ENCODE measurements around the gene FAM110A. TPM values are rescaled to one million over a fixed set of nuclear protein-coding genes. Genes with fewer than 3 reads are reported as not detected.

The FAM110A gene
- total and polyA plus RNA-seq, 2 of the 8 experiments (the other 6 are each of a cell fraction or from before 2014, with no cell fraction given) = 10.1 to 10.9 TPM

- no peak overlapping the region for H2BK5ac ChIP-seq (ENCODE audit: low read depth, low read length)
- no peaks in the 10 kb centered on the region for H3K36me3 ChIP-seq (ENCODE audit: control insufficient read depth in 2 of 4, insufficient read depth in 4 of 4, low read length in 3 of 4)
- no peak overlapping the region for H3K9ac ChIP-seq (replicated peaks in 1 of 4; ENCODE audit: extremely low read depth in 1 of 4, low read depth in 3 of 4, low read length in 3 of 4)
- no peaks in the 10 kb centered on the region for H3K9me3 ChIP-seq (ENCODE audit: insufficient read depth in 2 of 2, low read depth in 1 of 2, low read length in 1 of 2)
- no peaks in the 10 kb centered on the region for H4K20me1 ChIP-seq (replicated peaks in 1 of 2; ENCODE audit: control insufficient read depth in 1 of 2, insufficient read depth in 2 of 2, low read length in 2 of 2)
- no peaks in the 10 kb centered on the region for H3K79me2 ChIP-seq (ENCODE audit: control insufficient read depth in 1 of 2, insufficient read depth in 2 of 2, low read length in 2 of 2)
- no peak overlapping the region for H2BK15ac ChIP-seq (ENCODE audit: low read length)
- no peak overlapping the region for H4K8ac ChIP-seq (ENCODE audit: extremely low read depth, insufficient read depth, low read length)
- peaks cover 0 to 6% (median 0%) of the 10 kb centered on the region in 4 experiments; a peak in 3 of 7 replicates for H3K4me1 ChIP-seq (replicated peaks in 1 of 4; ENCODE audit: control insufficient read depth in 3 of 4, insufficient read depth in 4 of 4, low read length in 3 of 4)
- no peak overlapping the region for H2AK5ac ChIP-seq (ENCODE audit: low read depth, low read length)
- WGBS, 2 experiments (ENCODE audit: extremely low coverage in 1 of 2, insufficient coverage in 1 of 2, insufficient read length in 1 of 2, insufficient replicate concordance in 2 of 2, low coverage in 1 of 2, low lambda C conversion rate in 2 of 2, missing lambda C conversion rate in 1 of 2) = 20% methylated on average over 36 of the region's 41 CpGs; no CpG with 5 or more reads in 1 of the 2 experiments
- peak overlapping the region in 1 of 4 experiments; percentile 32; a peak in 1 of 8 replicates for H3K4me3 ChIP-seq (ENCODE audit: extremely low read depth in 1 of 4, insufficient read depth in 2 of 4, low read depth in 3 of 4, low read length in 4 of 4)
- H3K4me2 ChIP-seq (ENCODE audit: insufficient read depth in 1 of 2, low read depth in 2 of 2, low read length in 2 of 2) = peak overlapping the region; percentile 16 to 62
- no peak overlapping the region for H2AFZ ChIP-seq (ENCODE audit: low read length)
- H3K23me2 ChIP-seq (ENCODE audit: low read depth, low read length) = no peaks in the 10 kb centered on the region
- DNase-seq (ENCODE audit: low read depth in 1 of 2, low spot score in 2 of 2) = peak; percentile 82 to 91
- ChIA-PET CTCF (ENCODE audit: partially characterized antibody) (interaction anchor here (0.6 to 14.5 kb wide), 30 partner anchors 9 to 227 kb away, joined by 3 to 191 read pairs (median 4); partner anchors contain the start of gene ANGPT4), POLR2A (ENCODE audit: partially characterized antibody) (interaction anchor here (1.0 to 1.7 kb wide), 2 partner anchors 19 to 70 kb away, joined by 3 read pairs; no protein-coding TSS in a partner anchor)
- H3K27ac ChIP-seq (ENCODE audit: low read depth, low read length) = no peak overlapping the region
- peaks cover 0 to 5% (median 3%) of the 10 kb centered on the region in 4 experiments; a peak in 6 of 7 replicates for H3K27me3 ChIP-seq (replicated peaks in 1 of 4; ENCODE audit: control insufficient read depth in 3 of 4, extremely low read depth in 1 of 4, insufficient read depth in 3 of 4, low read length in 3 of 4)
- H4K91ac ChIP-seq (replicated peaks; ENCODE audit: insufficient read length, low read length) = no peak overlapping the region
- no peaks in the 10 kb centered on the region for H3K79me1 ChIP-seq (ENCODE audit: low read depth, low read length)
- H2BK12ac ChIP-seq (ENCODE audit: low read depth, low read length) = no peak overlapping the region
- H3K18ac ChIP-seq (ENCODE audit: extremely low read depth, low read length) = no peak overlapping the region
- FAIRE-seq = peak; percentile 28
- H3K23ac ChIP-seq (ENCODE audit: insufficient read length) = no peak overlapping the region
- H3K4ac ChIP-seq (replicated peaks; ENCODE audit: insufficient read length, low read depth, low read length) = no peak overlapping the region
- no peak overlapping the region for H2BK120ac ChIP-seq (replicated peaks; ENCODE audit: low read depth, low read length)
- H3K14ac ChIP-seq (ENCODE audit: insufficient read length) = no peak overlapping the region
- H2BK20ac ChIP-seq (ENCODE audit: low read length) = no peak overlapping the region
- no peak overlapping the region for H4K5ac ChIP-seq (ENCODE audit: insufficient read length, low read depth, low read length)
- H3K56ac ChIP-seq (replicated peaks; ENCODE audit: insufficient read length, low read depth, low read length) = no peak overlapping the region
- no peak for TF ChIP-seq SP4 (IDR thresholded peaks at IDR 0.05; ENCODE audit: low read length)
- no peak for TF ChIP-seq SP1 (IDR thresholded peaks at IDR 0.05; ENCODE audit: low read depth, low read length)
- TF ChIP-seq RBBP5 (IDR thresholded peaks at IDR 0.05; ENCODE audit: borderline replicate concordance, low read depth, low read length) = peak; percentile 57; the same call in 1 of the 2 replicates
- no peak for TF ChIP-seq POU5F1 (IDR thresholded peaks at IDR 0.05; ENCODE audit: low read depth, low read length)
- TF ChIP-seq SRF (IDR thresholded peaks at IDR 0.05; ENCODE audit: low read depth, low read length) = 0 out of 2 replicates have a peak, but pooled peaks have one; percentile 4
These were observed 51.8 kb downstream of the FAM110A start for GRCh38 chr20:884983-885952.
